Activated T-cell treated with anti-CD3 and anti-CD28 coated beads, Interleukin-2, amount 50 U/mL, for 4 hours (primary cell): ENCODE data around the gene EPB41L2. TPM values are rescaled to one million over a fixed set of nuclear protein-coding genes. Genes with fewer than 3 reads are reported as not detected.
"Not testable (repeated sequence)": the region's sequence is repeated elsewhere in the genome, so short reads cannot be mapped to it uniquely, and the experiment has no call there.

ENCODE experiments used
- ATAC-seq, 2 donors: fragments of 200-7000 bp; cut with Tn5 transposase; one replicate each; pipeline ENCODE4 v1.10.0; 2021
- DNase-seq: peaks from one replicate; pipeline ENCODE4 v3.0.0-alpha.2; 2020
- H3K27me3 Mint-ChIP-seq: one replicate; pipeline ENCODE4 v1.8.0; 2021; ENCODE audit warnings: low read depth, mixed read lengths
- H3K36me3 Mint-ChIP-seq: one replicate; pipeline ENCODE4 v1.8.0; 2022; ENCODE audit warnings: mixed read lengths; ENCODE audit not compliant: insufficient read depth
- H3K4me1 Mint-ChIP-seq: one replicate; pipeline ENCODE4 v1.8.0; 2021; ENCODE audit warnings: low read depth, mixed read lengths
- H3K4me3 Mint-ChIP-seq: one replicate; pipeline ENCODE4 v1.8.0; 2021; ENCODE audit warnings: mild to moderate bottlenecking, moderate library complexity, mixed read lengths
- H3K9me3 Mint-ChIP-seq: one replicate; pipeline ENCODE4 v1.8.0; 2021; ENCODE audit warnings: mixed read lengths
- total RNA-seq, 3 donors: library from RNA; stranded (reverse); gene quantifications; one replicate each; pipeline ENCODE4 v1.2.1, GENCODE V29; 2021

EPB41L2 gene
- total RNA-seq, 3 donors from 2014 or later, result 11.7 to 18.0 (median 15.3) TPM

DNA sequence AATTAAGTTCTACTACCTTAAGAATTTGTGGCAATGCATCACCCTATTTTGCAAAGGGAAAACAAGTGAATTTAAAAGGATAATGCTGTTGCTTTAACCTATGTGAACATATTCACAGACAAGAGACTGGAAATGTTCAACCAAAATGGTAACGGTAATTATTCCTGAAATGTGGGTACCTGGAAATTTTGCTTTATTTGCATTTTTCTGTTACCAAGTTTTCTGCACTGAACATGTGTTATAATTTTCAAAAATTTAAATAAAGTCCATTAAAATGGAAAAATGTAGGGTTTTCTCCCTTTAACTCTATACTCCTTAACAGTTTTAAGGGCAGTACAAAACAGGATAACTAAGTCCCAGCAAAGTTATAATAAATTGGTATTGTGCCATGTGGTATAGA, 66.4 kb downstream of the EPB41L2 start:
- ATAC-seq (no peak), DNase-seq (no peak)
- peaks cover 2% of the 10 kb centered on the region for H3K27me3 Mint-ChIP-seq
- no peaks in the 10 kb centered on the region for H3K4me1 Mint-ChIP-seq
- no peaks in the 10 kb centered on the region for H3K9me3 Mint-ChIP-seq
- no peaks in the 10 kb centered on the region for H3K36me3 Mint-ChIP-seq
- no peak overlapping the region for H3K4me3 Mint-ChIP-seq

DNA sequence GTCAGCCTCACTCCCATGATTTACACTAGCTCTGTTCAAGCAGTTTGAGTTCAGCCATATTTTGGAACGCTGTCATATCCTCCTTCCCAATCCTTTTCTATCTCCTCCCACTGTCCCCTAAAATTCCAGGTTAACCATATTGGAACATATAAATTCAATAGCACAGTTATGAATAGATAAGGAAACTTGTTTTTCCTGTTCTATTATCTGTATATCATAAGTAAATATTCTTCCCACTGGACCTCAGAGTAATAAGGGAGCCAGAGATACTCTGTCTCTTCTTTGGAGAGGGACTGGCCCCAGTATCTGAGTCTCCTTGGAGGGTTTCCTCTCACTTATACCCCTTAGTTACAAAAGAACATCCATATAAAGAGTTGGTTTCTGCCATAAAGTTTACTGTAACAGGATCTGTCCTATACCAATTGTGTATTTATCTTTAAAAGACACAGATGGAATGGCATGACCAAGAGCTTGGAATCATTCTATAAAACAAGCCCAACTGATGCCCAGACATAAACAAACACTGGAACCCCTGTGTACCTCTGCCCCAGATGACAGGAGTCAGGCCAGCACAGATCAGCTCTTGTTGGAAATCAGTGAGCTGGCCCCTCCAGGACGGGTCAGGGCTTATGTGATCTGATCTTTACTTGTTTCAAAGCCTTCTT, 67.1 kb downstream of the EPB41L2 start:
- ATAC-seq (no peak), DNase-seq (no peak)
- H3K4me1 Mint-ChIP-seq, result no peaks in the 10 kb centered on the region
- peaks cover 2% of the 10 kb centered on the region for H3K27me3 Mint-ChIP-seq
- H3K36me3 Mint-ChIP-seq, result no peaks in the 10 kb centered on the region
- H3K4me3 Mint-ChIP-seq, result no peak overlapping the region
- no peaks in the 10 kb centered on the region for H3K9me3 Mint-ChIP-seq

DNA sequence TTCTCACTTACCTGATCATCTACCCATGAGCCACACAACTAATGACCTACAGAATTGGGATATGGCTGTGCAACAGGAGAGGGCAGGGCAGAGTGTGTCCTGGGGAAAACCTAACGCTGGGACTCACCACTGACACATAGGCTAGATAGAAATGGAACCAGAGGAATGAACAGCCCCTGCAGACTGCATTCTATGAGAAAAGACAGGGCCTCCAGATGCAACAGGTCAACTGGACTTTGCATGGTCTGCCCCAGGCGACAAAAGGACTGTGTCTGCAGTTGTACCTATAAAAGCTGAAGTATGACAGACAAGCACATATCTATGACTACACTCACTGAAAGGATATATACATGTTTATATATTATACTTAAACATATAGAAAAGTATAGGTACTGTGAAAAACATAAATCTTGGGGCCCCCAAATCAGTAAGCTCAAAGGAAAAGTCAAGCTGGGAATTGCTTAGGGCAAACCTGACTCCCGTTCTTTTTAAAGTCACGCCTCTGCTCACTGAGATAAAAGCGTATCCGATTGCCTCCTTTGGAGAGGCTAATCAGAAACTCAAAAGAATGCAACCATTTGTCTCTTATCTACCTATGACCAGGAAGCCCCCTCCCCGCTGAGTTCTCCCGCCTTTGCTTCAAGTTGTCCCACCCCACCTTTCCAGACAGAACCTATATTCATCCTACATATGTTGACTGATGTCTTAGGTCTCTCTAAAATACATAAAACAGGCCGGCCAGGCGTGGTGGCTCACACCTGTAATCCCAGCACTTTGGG, 68.5 kb downstream of the EPB41L2 start:
- Mint-ChIP-seq H3K4me3 (no peak overlapping the region), H3K9me3 (no peaks in the 10 kb centered on the region), H3K4me1 (no peaks in the 10 kb centered on the region), H3K36me3 (no peaks in the 10 kb centered on the region), H3K27me3 (peaks cover 2% of the 10 kb centered on the region)
- ATAC-seq, result no peak
- DNase-seq, result no peak

DNA sequence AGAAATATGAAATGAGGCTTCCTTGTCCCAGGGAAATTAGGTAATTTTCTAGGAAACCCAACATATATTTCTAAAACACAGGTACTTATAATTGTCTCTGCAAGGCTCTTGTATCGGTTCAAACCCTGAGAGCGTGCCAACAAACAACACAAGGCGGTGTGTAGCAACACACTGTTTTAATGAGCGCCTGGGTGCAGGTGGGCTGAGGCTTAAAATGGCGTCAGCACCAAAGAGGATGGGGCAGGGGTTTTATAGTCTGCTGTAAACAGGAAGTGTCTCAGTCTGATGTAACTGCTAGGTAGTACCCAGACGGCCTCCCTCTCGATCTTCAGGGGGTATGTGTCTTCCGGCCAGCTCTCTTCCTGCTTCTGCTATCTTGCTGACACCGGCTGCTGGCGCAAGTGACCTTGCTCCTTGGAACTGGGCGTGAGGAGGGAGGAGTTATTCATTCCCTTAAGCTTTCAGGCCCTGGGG, 69.7 kb downstream of the EPB41L2 start:
- no peaks in the 10 kb centered on the region for H3K36me3 Mint-ChIP-seq
- peaks cover 2% of the 10 kb centered on the region for H3K27me3 Mint-ChIP-seq
- no peaks in the 10 kb centered on the region for H3K4me1 Mint-ChIP-seq
- H3K9me3 Mint-ChIP-seq, result no peaks in the 10 kb centered on the region
- ATAC-seq (no peak), DNase-seq (no peak)
- no peak overlapping the region for H3K4me3 Mint-ChIP-seq

DNA sequence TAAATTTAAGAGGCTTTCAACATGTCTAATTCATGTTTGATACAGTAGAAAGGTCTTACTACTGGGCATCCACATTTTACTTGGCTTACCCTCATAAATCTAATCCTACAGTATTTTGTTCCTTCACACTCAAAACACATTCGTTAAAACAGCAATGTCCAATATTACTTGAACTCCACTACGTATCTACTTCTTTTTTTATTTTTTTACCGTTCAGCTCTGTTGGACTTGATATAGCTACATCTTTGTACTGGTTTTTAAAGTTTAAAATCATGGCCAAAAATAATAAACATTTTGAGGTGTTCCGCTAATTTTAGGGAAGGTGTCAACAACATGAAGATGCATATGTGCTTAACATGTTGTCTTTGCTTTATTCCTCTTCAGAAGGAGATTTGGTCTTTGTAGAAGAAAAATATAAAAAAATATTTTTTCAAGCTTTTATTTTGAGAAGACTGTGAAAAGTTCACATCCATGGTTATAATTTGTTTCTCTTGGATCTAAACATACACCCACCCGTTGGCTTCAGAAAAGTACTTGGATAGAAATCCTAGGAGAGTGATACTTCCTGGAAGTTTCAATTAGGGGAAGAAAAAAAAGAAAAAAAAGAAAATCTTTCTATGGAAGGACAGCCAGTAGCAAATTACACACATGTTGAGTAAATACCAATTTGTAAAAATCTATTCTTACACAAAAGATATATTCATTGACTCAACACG, 71.5 kb downstream of the EPB41L2 start:
- ATAC-seq, result no peak
- Mint-ChIP-seq H3K4me3 (no peak overlapping the region), H3K27me3 (no peaks in the 10 kb centered on the region), H3K4me1 (no peaks in the 10 kb centered on the region), H3K36me3 (no peaks in the 10 kb centered on the region), H3K9me3 (no peaks in the 10 kb centered on the region)
- DNase-seq, result no peak

DNA sequence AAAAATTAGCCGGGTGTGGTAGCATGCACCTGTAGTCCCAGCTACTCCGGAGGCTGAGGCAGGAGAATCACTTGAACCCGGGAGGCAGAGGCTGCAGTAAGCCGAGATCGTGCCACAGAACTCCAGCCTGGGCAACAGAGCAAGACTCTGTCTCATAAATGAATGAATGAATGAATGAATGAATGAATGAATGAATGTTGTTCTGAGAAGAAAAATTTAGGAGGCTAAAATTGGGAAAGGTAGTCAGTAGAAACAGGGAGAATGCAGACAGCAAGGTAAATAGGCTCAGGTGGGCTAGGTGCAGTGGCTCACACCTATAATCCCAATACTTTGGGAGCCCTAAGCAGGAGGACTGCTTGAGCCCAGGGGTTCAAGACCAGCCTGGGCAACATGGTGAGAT, 75.5 kb downstream of the EPB41L2 start:
- ATAC-seq, H3K4me3 Mint-ChIP-seq, H3K36me3 Mint-ChIP-seq, H3K4me1 Mint-ChIP-seq, H3K27me3 Mint-ChIP-seq, DNase-seq: not testable (repeated sequence)
- H3K9me3 Mint-ChIP-seq, result peaks cover 16% of the 10 kb centered on the region

DNA sequence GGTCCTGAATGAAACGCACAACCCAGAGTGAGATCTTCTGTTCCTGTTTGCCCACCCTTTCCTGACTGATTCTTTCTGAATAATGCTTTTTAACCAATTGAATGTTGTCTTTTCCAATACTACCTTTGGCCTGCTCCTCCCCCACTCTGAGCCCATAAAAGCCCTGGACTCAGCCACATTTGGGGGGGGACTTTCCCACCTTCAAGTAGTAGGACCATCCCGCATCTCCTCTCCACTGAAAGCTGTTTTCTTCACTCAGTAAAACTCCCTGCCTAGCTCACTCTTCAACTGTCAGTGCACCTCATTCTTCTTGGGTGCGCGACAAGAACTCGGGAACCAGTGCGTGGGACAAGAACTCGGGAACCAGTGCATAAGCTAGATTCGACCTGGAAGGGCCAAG, 77.9 kb downstream of the EPB41L2 start:
- ATAC-seq, result no peak
- peaks cover 3% of the 10 kb centered on the region for H3K4me1 Mint-ChIP-seq
- no peaks in the 10 kb centered on the region for H3K27me3 Mint-ChIP-seq
- no peak for DNase-seq
- peaks cover 6% of the 10 kb centered on the region for H3K36me3 Mint-ChIP-seq
- H3K9me3 Mint-ChIP-seq, result peaks cover 16% of the 10 kb centered on the region
- H3K4me3 Mint-ChIP-seq, result no peak overlapping the region

DNA sequence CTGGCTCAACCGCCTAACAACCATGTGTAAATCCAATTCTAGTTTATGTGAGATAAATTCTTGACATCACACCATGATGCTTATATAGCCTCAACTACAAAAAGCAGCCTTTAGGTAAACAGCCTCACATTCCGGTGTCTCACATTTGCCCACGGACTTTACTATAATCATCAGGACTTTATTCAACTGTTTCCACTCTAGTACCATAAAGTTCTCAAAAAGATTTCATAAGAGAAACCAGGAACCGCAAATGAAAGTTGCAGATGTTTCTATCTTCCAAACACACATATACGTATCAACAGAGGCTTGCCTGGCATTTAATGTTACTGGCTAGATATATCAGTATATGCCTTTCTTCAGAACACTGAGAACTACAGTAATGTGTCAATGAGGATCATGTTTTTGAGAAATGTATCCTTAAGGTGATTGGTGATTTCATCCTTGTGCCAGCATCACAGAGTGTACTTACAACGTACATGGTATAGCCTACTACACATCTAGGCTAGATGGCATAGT, 80.0 kb downstream of the EPB41L2 start:
- Mint-ChIP-seq H3K4me1 (peaks cover 3% of the 10 kb centered on the region), H3K36me3 (peaks cover 6% of the 10 kb centered on the region), H3K27me3 (no peaks in the 10 kb centered on the region), H3K4me3 (no peak overlapping the region), H3K9me3 (peaks cover 16% of the 10 kb centered on the region)
- ATAC-seq, result no peak
- no peak for DNase-seq

DNA sequence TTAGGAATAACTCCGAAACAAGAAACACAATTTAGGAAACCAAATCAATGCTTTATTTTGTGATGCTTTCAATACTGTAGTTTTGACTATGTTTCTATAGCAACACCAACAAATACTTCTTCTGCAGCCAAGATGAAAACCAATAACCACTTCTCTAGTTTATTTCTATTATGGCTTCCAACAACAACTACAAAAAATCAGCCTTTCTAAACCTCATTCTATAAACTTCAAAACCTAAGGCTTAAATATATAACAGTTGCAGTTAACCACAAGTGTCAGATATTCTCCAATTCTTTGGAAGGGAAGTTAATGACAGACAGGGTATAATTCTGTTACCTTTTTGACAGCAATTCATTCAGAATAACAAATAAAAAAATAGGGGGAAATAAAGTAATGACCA, 80.9 kb downstream of the EPB41L2 start:
- no peak overlapping the region for H3K4me3 Mint-ChIP-seq
- no peak for DNase-seq
- peaks cover 6% of the 10 kb centered on the region for H3K36me3 Mint-ChIP-seq
- H3K4me1 Mint-ChIP-seq, result peaks cover 3% of the 10 kb centered on the region
- ATAC-seq, result no peak
- H3K27me3 Mint-ChIP-seq, result no peaks in the 10 kb centered on the region
- peaks cover 16% of the 10 kb centered on the region for H3K9me3 Mint-ChIP-seq

DNA sequence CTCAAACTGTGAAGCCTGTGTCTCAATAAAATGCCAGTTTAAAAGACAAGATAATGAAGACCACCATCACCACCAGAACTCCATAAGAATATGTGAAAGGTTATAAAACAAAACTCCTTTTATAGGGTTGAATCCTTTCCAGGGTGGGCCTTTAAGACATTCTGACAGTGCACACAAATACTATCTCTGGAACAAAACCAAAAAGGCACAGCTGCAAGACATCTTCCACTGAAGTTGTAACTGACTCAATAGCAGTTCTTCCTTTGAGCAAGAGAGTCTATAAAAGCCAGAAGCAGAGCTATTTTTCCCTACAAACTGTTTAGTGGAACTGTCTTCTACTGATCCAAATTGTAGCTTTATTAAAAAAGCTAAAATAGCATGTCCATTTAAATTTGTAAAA, 81.6 kb downstream of the EPB41L2 start:
- H3K4me3 Mint-ChIP-seq, result no peak overlapping the region

DNA sequence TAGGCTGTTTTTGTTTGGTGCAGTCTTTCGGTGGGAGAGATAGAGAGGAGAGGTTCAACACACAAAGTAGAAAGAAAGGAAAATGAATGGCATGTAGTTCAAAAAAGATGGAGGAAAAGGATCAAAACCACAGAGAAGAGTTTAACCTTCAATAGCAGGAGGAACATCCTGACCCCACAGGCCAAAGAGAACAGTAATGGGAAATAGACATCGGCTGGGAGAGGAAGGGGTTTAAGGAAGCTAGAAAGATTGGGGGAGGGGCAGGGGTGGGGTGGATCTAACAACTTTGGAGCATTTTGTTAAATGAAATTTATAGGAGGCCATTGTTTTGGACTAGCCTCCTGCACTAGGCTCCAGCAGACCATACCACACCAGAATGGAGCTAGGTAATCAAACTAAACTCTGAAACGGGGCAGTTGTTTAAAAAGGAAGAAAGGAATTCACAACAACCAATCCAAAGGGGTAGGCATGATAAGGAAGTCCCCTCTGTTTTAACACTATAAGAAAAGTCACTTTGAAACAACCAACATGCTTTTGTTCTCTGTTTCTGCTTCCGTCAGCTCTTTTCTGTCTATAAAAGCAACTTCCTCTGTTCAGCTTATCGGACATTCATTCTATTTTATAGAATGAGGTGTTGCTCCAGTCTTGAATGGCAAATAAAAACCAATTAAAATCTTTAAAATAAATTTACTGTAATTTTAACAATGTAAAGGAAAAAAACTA, 82.6 kb downstream of the EPB41L2 start:
- Mint-ChIP-seq H3K4me1 (peaks cover 3% of the 10 kb centered on the region), H3K27me3 (no peaks in the 10 kb centered on the region), H3K36me3 (peaks cover 5% of the 10 kb centered on the region), H3K4me3 (no peak overlapping the region), H3K9me3 (peaks cover 8% of the 10 kb centered on the region)
- DNase-seq, result no peak
- ATAC-seq, result no peak

More for the DNA sequence above, 81.6 kb downstream of the EPB41L2 start:
- Mint-ChIP-seq H3K4me1 (peaks cover 3% of the 10 kb centered on the region), H3K36me3 (peaks cover 6% of the 10 kb centered on the region), H3K27me3 (no peaks in the 10 kb centered on the region), H3K9me3 (peaks cover 16% of the 10 kb centered on the region)
- DNase-seq (no peak), ATAC-seq (no peak)

DNA sequence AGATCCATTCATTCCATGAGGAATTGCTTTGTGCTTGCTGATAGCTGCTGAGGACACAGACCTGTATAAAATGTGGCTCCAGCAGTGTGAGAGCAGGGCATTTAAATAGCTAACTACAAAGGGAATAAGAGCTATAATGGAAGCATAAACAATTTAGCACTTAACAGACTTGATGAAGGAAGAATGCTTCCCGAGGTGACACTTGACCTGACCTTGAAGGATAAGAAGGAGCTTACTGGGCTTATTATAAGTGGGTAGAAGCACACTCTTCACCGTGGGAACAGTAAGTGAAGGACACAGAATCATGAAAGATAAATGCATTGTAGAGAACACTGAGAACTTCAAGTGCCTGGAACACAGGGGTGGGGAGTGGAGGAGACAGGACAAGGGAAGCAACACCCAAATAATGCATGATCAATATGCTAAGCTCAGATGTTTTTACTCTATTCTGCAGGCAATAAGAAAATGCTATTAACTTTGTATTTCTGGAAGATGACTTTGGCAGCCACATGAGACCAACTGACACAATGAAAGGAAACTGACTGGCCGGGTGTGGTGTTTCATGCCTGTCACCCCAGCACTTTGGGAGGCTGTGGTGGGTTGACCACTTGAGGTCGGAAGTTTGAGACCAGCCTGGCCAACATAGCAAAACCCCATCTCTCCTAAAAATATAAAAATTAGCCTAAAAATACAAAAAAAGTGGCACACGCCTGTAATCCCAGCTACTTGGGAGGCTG, 84.2 kb downstream of the EPB41L2 start:
- Mint-ChIP-seq H3K36me3 (no peaks in the 10 kb centered on the region), H3K27me3 (no peaks in the 10 kb centered on the region), H3K4me1 (peaks cover 3% of the 10 kb centered on the region), H3K4me3 (no peak overlapping the region), H3K9me3 (no peaks in the 10 kb centered on the region)
- DNase-seq, result no peak
- ATAC-seq, result no peak

DNA sequence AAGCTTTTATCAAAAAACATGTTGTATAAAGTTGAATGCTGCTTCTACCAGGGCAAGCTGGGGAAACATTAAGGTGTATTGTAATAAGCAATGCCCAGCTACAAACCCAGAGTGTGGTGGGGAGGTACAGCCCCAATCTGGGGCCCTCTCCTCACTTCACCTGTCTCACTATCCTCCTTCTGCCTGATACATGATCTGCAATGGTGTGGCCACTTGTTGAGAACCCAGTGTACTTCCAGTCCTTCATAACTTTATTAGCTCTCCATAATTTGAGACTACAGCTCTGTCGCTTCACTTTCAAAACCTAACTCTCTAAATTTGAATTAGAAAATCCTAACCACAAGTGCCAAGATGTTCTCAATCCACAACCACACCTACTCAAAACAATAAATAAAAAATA, 84.9 kb downstream of the EPB41L2 start:
- H3K4me3 Mint-ChIP-seq, result no peak overlapping the region
- ATAC-seq, result no peak
- no peaks in the 10 kb centered on the region for H3K27me3 Mint-ChIP-seq
- H3K9me3 Mint-ChIP-seq, result no peaks in the 10 kb centered on the region
- no peak for DNase-seq
- no peaks in the 10 kb centered on the region for H3K36me3 Mint-ChIP-seq
- peaks cover 3% of the 10 kb centered on the region for H3K4me1 Mint-ChIP-seq
